Keratinocyte (primary cell): ENCODE results near the gene RGL3.

Experiments used
- EZH2 ChIP-seq: IDR thresholded peaks from one replicate; pipeline ENCODE4 v1.6.1; 2012; ENCODE audit warnings: inconsistent platforms, mild to moderate bottlenecking, low read length, moderate library complexity
- TF ChIP-seq, protein P1 (sequence below), 3 experiments: IDR thresholded peaks in 1 of 3; conservative IDR thresholded peaks in 1 of 3; optimal IDR thresholded peaks in 1 of 3; 2 replicates in 2 of 3; 3 replicates in 1 of 3; pipeline versions ENCODE3 to v1.5.1; 2011; ENCODE audit warnings: low read length in 3 of 3, mild to moderate bottlenecking in 3 of 3, moderate library complexity in 2 of 3, control low read depth in 1 of 3, inconsistent platforms in 1 of 3; ENCODE audit not compliant: insufficient read depth in 2 of 3; ENCODE audit errors: extremely low read depth in 1 of 3

- TF ChIP-seq, protein P1, sequence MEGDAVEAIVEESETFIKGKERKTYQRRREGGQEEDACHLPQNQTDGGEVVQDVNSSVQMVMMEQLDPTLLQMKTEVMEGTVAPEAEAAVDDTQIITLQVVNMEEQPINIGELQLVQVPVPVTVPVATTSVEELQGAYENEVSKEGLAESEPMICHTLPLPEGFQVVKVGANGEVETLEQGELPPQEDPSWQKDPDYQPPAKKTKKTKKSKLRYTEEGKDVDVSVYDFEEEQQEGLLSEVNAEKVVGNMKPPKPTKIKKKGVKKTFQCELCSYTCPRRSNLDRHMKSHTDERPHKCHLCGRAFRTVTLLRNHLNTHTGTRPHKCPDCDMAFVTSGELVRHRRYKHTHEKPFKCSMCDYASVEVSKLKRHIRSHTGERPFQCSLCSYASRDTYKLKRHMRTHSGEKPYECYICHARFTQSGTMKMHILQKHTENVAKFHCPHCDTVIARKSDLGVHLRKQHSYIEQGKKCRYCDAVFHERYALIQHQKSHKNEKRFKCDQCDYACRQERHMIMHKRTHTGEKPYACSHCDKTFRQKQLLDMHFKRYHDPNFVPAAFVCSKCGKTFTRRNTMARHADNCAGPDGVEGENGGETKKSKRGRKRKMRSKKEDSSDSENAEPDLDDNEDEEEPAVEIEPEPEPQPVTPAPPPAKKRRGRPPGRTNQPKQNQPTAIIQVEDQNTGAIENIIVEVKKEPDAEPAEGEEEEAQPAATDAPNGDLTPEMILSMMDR (optimal IDR thresholded peaks at IDR 0.05 in 1 of 3, IDR thresholded peaks at IDR 0.05 in 1 of 3, conservative IDR thresholded peaks at IDR 0.05 in 1 of 3; ENCODE audit: extremely low read depth in 1 of 3, insufficient read depth in 2 of 3, low read length in 3 of 3): peak; percentile 60 to 80 (median 80)
- TF ChIP-seq EZH2: no peak
Observed at GRCh38 chr19:11446652-11447301, 27.7 kb upstream of the RGL3 start.
